GM23338 (cell line): ENCODE results near the gene GNA12. TPM values are rescaled to one million over a fixed set of nuclear protein-coding genes. Genes with fewer than 3 reads are reported as not detected.
A peak's percentile ranks its signal among the peaks of the same experiment; 100 is the strongest.

ENCODE experiments used
- ATAC-seq: fragments of 200-7000 bp; cut with Tn5 transposase; 3 replicates; pipeline ENCODE4 v1.9.1; 2020
- DNase-seq: peaks from one replicate; pipeline ENCODE4 v3.0.0-alpha.2; 2015; ENCODE audit warnings: low spot score
- H2AFZ ChIP-seq: fragments of 200-600 bp; sonication (generic); 2 replicates; pipeline ENCODE4 v1.8.0; 2016; ENCODE audit warnings: antibody characterized with exemption, mild to moderate bottlenecking, moderate library complexity
- H3F3A ChIP-seq: fragments of 200-600 bp; sonication (generic); replicated peaks from 2 replicates; pipeline ENCODE4 v1.8.0; 2017; ENCODE audit warnings: antibody characterized with exemption, mixed run types, low read depth
- H3K27ac ChIP-seq: fragments of 200-600 bp; sonication (generic); 2 replicates; pipeline ENCODE4 v1.6.1; 2016; ENCODE audit warnings: low read depth
- H3K27me3 ChIP-seq: fragments of 200-600 bp; sonication (generic); 2 replicates; pipeline ENCODE4 v1.8.0; 2016; ENCODE audit warnings: mild to moderate bottlenecking, mixed run types, moderate library complexity; ENCODE audit not compliant: insufficient read depth
- H3K36me3 ChIP-seq: fragments of 200-600 bp; sonication (generic); 2 replicates; pipeline ENCODE4 v1.8.0; 2016; ENCODE audit warnings: mild to moderate bottlenecking; ENCODE audit not compliant: insufficient read depth
- H3K4me1 ChIP-seq: fragments of 200-600 bp; sonication (generic); 2 replicates; pipeline ENCODE4 v1.8.0; 2016; ENCODE audit warnings: mild to moderate bottlenecking, moderate library complexity; ENCODE audit not compliant: insufficient read depth
- H3K4me2 ChIP-seq: fragments of 200-600 bp; sonication (generic); 2 replicates; pipeline ENCODE4 v1.7.1; 2017; ENCODE audit warnings: mixed run types
- H3K4me3 ChIP-seq: fragments of 200-600 bp; sonication (generic); 2 replicates; pipeline ENCODE4 v1.6.1; 2016; ENCODE audit warnings: mixed run types
- H3K79me2 ChIP-seq: fragments of 200-600 bp; sonication (generic); replicated peaks from 2 replicates; pipeline ENCODE4 v1.8.0; 2017; ENCODE audit warnings: mild to moderate bottlenecking; ENCODE audit not compliant: insufficient read depth
- H3K9me2 ChIP-seq: fragments of 200-600 bp; sonication (generic); 2 replicates; pipeline ENCODE4 v1.8.0; 2017; ENCODE audit not compliant: insufficient read depth
- H4K20me1 ChIP-seq: fragments of 200-600 bp; sonication (generic); replicated peaks from 2 replicates; pipeline ENCODE4 v1.8.0; 2017; ENCODE audit warnings: mild to moderate bottlenecking; ENCODE audit not compliant: insufficient read depth
- H3K27ac Mint-ChIP-seq: 2 replicates; pipeline ENCODE4 v1.8.0; 2020; ENCODE audit warnings: inconsistent platforms, mild to moderate bottlenecking, moderate library complexity, mixed read lengths
- H3K27me3 Mint-ChIP-seq: 3 replicates; pipeline ENCODE4 v1.8.0; 2022; ENCODE audit warnings: low read depth, mild to moderate bottlenecking, moderate library complexity, mixed read lengths, inconsistent platforms; ENCODE audit not compliant: insufficient read depth, poor library complexity
- H3K36me3 Mint-ChIP-seq: 3 replicates; pipeline ENCODE4 v1.8.0; 2021; ENCODE audit warnings: low read depth, mild to moderate bottlenecking, inconsistent platforms, moderate library complexity, mixed read lengths
- H3K4me1 Mint-ChIP-seq: 3 replicates; pipeline ENCODE4 v1.8.0; 2020; ENCODE audit warnings: mild to moderate bottlenecking, inconsistent platforms, mixed read lengths
- H3K4me3 Mint-ChIP-seq: 3 replicates; pipeline ENCODE4 v1.8.0; 2021; ENCODE audit warnings: moderate library complexity, mild to moderate bottlenecking, inconsistent platforms, mixed read lengths
- H3K9me3 Mint-ChIP-seq: 3 replicates; pipeline ENCODE4 v1.8.0; 2020; ENCODE audit warnings: moderate library complexity, mild to moderate bottlenecking, inconsistent platforms, mixed read lengths
- CREB1 ChIP-seq: fragments of 250-450 bp; sonication (Bioruptor Pico); IDR thresholded peaks from 2 replicates; pipeline ENCODE4 v1.5.0; 2020; ENCODE audit warnings: low read depth, mild to moderate bottlenecking, moderate library complexity
- CTCF ChIP-seq, 2 experiments: fragments of 200-600 bp in 1 of 2; sonication (generic) in 1 of 2; conservative IDR thresholded peaks; 2 replicates each; pipeline versions ENCODE4 v1.5.1 to v1.6.1; 2016 to 2017; ENCODE audit warnings: antibody characterized with exemption in 2 of 2, low read depth in 2 of 2, mild to moderate bottlenecking in 2 of 2, moderate library complexity in 1 of 2
- ETS1 ChIP-seq: IDR thresholded peaks from 2 replicates; pipeline ENCODE4 v1.6.1; 2016; ENCODE audit warnings: antibody characterized with exemption
- EZH2 ChIP-seq: fragments of 200-600 bp; sonication (generic); IDR thresholded peaks from one replicate; pipeline ENCODE4 v1.8.0; 2017; ENCODE audit warnings: antibody characterized with exemption, mild to moderate bottlenecking, low read depth; ENCODE audit not compliant: unreplicated experiment
- EZH2phosphoT487 ChIP-seq: fragments of 200-600 bp; sonication (generic); IDR thresholded peaks from one replicate; pipeline ENCODE4 v1.8.1; 2018; ENCODE audit warnings: antibody characterized with exemption; ENCODE audit not compliant: unreplicated experiment
- JUNB ChIP-seq: IDR thresholded peaks from one replicate; pipeline ENCODE4 v1.6.1; 2016; ENCODE audit warnings: antibody characterized with exemption; ENCODE audit not compliant: unreplicated experiment
- POLR2AphosphoS5 ChIP-seq: IDR thresholded peaks from 2 replicates; pipeline ENCODE4 v1.6.1; 2016; ENCODE audit warnings: antibody characterized with exemption, low read depth
- REST ChIP-seq: IDR thresholded peaks from one replicate; pipeline ENCODE4 v1.6.1; 2018; ENCODE audit warnings: antibody characterized with exemption; ENCODE audit not compliant: unreplicated experiment
- STAT1 ChIP-seq: IDR thresholded peaks from one replicate; pipeline ENCODE4 v1.6.1; 2016; ENCODE audit warnings: antibody characterized with exemption; ENCODE audit not compliant: unreplicated experiment
- ZNF331 ChIP-seq: fragments of 250-450 bp; sonication (Bioruptor Pico); IDR thresholded peaks from 2 replicates; pipeline ENCODE4 v1.5.0; 2020; ENCODE audit warnings: low read depth, mild to moderate bottlenecking, moderate library complexity
- polyA plus RNA-seq: library from polyadenylated mRNA; unstranded; fragments of >200 nt; fragmentation: Nextera tagmentation; extraction: Ambion mirVana; gene quantifications from 2 replicates; pipeline ENCODE4 v1.2.1, GENCODE V29; 2016
- total RNA-seq: library from RNA; depleted of rRNA; stranded (reverse); fragments of >200 nt; shearing (Covaris generic); gene quantifications from 2 replicates; pipeline ENCODE4 v1.2.3, GENCODE V29; 2014

The GNA12 gene
- total and polyA plus RNA-seq, 2 experiments from 2014 or later: 24.0 to 87.7 TPM

GRCh38 chr7:2777898-2778535 lies 66.1 kb downstream of the GNA12 start (continued):
- no peak for TF ChIP-seq CTCF (conservative IDR thresholded peaks at IDR 0.05; ENCODE audit: low read depth in 2 of 2)
- no peak for TF ChIP-seq EZH2phosphoT487
- no peak for TF ChIP-seq REST
- no peak for TF ChIP-seq JUNB
- no peak for TF ChIP-seq ETS1
- no peak for TF ChIP-seq ZNF331 (CRISPR knock-in tag)
- no peak for TF ChIP-seq CREB1 (CRISPR knock-in tag)

GRCh38 chr7:2776401-2776800 lies 67.7 kb downstream of the GNA12 start:
- H3K27me3 Mint-ChIP-seq: no peaks in the 10 kb centered on the region
- H3K27ac Mint-ChIP-seq: peak overlapping the region; percentile 71
- peaks cover 7% of the 10 kb centered on the region for H4K20me1 ChIP-seq
- no peaks in the 10 kb centered on the region for H3K9me3 Mint-ChIP-seq
- H2AFZ ChIP-seq: no peak overlapping the region
- no peak overlapping the region for H3K4me3 Mint-ChIP-seq
- peaks cover 4% of the 10 kb centered on the region; the same call in 1 of the 2 replicates for H3K36me3 ChIP-seq
- no peak overlapping the region for H3K4me3 ChIP-seq
- H3K27ac ChIP-seq: no peak overlapping the region
- DNase-seq (no peak), ATAC-seq (no peak)
- H3K27me3 ChIP-seq: no peaks in the 10 kb centered on the region
- H3K4me1 Mint-ChIP-seq: peaks cover 32% of the 10 kb centered on the region
- H3K79me2 ChIP-seq: peaks cover 82% of the 10 kb centered on the region
- peaks cover 28% of the 10 kb centered on the region for H3K4me1 ChIP-seq
- no peak for TF ChIP-seq EZH2
- TF ChIP-seq EZH2phosphoT487: no peak
- TF ChIP-seq POLR2AphosphoS5: no peak
- no peak for TF ChIP-seq STAT1
- H3K36me3 Mint-ChIP-seq: peaks cover 33% of the 10 kb centered on the region
- H3F3A ChIP-seq: 0 out of 2 replicates have a peak, but pooled peaks cover 2% of the 10 kb centered on the region
- no peak overlapping the region for H3K4me2 ChIP-seq
- H3K9me2 ChIP-seq: no peaks in the 10 kb centered on the region
